Mesenchymal stem cell (in vitro differentiated cells and primary cell): ENCODE results near the gene KRT72.

Experiments used
- DNase-seq: peaks from one replicate; pipeline ENCODE4 v3.0.0-alpha.2; 2013
- H2AFZ ChIP-seq: one replicate; pipeline ENCODE4 v1.6.1; 2013; ENCODE audit warnings: low read depth, mild to moderate bottlenecking, control low read depth, inconsistent platforms, low read length, moderate library complexity
- H2AK5ac ChIP-seq: 2 replicates; pipeline ENCODE4 v1.6.1; 2013; ENCODE audit warnings: low read length, moderate library complexity, mild to moderate bottlenecking, inconsistent platforms; ENCODE audit not compliant: severe bottlenecking
- H2BK120ac ChIP-seq: one replicate; pipeline ENCODE4 v1.6.1; 2013; ENCODE audit warnings: low read depth, mild to moderate bottlenecking, inconsistent platforms, low read length, moderate library complexity
- H2BK12ac ChIP-seq, 2 experiments: one replicate each; pipeline ENCODE4 v1.6.1; 2013; ENCODE audit warnings: inconsistent platforms in 2 of 2, low read length in 2 of 2, mild to moderate bottlenecking in 2 of 2, moderate library complexity in 2 of 2, control low read depth in 1 of 2
- H2BK15ac ChIP-seq: one replicate; pipeline ENCODE4 v1.6.1; 2013; ENCODE audit warnings: mild to moderate bottlenecking, low read depth, inconsistent platforms; ENCODE audit not compliant: poor library complexity, severe bottlenecking
- H2BK5ac ChIP-seq: 2 replicates; pipeline ENCODE4 v1.6.1; 2013; ENCODE audit warnings: low read depth, mild to moderate bottlenecking, low read length, control low read depth, inconsistent platforms; ENCODE audit not compliant: poor library complexity, severe bottlenecking
- H3K14ac ChIP-seq, 2 experiments: one replicate each; pipeline ENCODE4 v1.6.1; 2013; ENCODE audit warnings: inconsistent platforms in 2 of 2, low read length in 2 of 2, control low read depth in 1 of 2, mild to moderate bottlenecking in 1 of 2, moderate library complexity in 1 of 2
- H3K18ac ChIP-seq, 2 experiments: one replicate each; pipeline ENCODE4 v1.6.1; 2013; ENCODE audit warnings: inconsistent platforms in 2 of 2, low read length in 2 of 2, control low read depth in 1 of 2, low read depth in 1 of 2, mild to moderate bottlenecking in 1 of 2
- H3K23ac ChIP-seq, 2 experiments: one replicate each; pipeline ENCODE4 v1.6.1; 2013; ENCODE audit warnings: inconsistent platforms in 2 of 2, low read length in 2 of 2, mild to moderate bottlenecking in 2 of 2, moderate library complexity in 2 of 2, control low read depth in 1 of 2
- H3K27ac ChIP-seq: 2 replicates; pipeline ENCODE4 v1.5.1; 2013; ENCODE audit warnings: mild to moderate bottlenecking, moderate library complexity, low read length, control low read depth, inconsistent platforms; ENCODE audit not compliant: poor library complexity, severe bottlenecking
- H3K27me3 ChIP-seq, 2 experiments: 2 replicates each; pipeline versions ENCODE4 v1.6.1 to v1.7.0; 2013; ENCODE audit warnings: low read length in 2 of 2, mild to moderate bottlenecking in 2 of 2, moderate library complexity in 2 of 2, control low read depth in 1 of 2, inconsistent platforms in 1 of 2; ENCODE audit not compliant: control insufficient read depth in 1 of 2, insufficient read depth in 1 of 2
- H3K36me3 ChIP-seq, 2 experiments: 2 replicates each; pipeline versions ENCODE4 v1.6.1 to v1.7.0; 2013; ENCODE audit warnings: low read length in 2 of 2, control low read depth in 1 of 2, inconsistent platforms in 1 of 2, low read depth in 1 of 2, mild to moderate bottlenecking in 1 of 2; ENCODE audit not compliant: insufficient read depth in 2 of 2, control insufficient read depth in 1 of 2
- H3K4ac ChIP-seq, 2 experiments: one replicate each; pipeline ENCODE4 v1.6.1; 2013; ENCODE audit warnings: inconsistent platforms in 2 of 2, low read length in 2 of 2, mild to moderate bottlenecking in 2 of 2, moderate library complexity in 2 of 2, control low read depth in 1 of 2, low read depth in 1 of 2
- H3K4me1 ChIP-seq: 2 replicates; pipeline ENCODE4 v1.6.1; 2013; ENCODE audit warnings: low read depth, low read length, control low read depth; ENCODE audit not compliant: control insufficient read depth, insufficient read depth
- H3K4me2 ChIP-seq: 2 replicates; pipeline ENCODE4 v1.6.1; 2013; ENCODE audit warnings: low read length, mild to moderate bottlenecking, inconsistent platforms; ENCODE audit not compliant: poor library complexity, severe bottlenecking
- H3K4me3 ChIP-seq, 2 experiments: 2 replicates each; pipeline versions ENCODE4 v1.5.1 to v1.7.0; 2013; ENCODE audit warnings: low read length in 2 of 2, mild to moderate bottlenecking in 2 of 2, control low read depth in 1 of 2, low read depth in 1 of 2; ENCODE audit not compliant: insufficient read depth in 1 of 2
- H3K79me1 ChIP-seq: replicated peaks from 2 replicates; pipeline ENCODE4 v1.6.1; 2013; ENCODE audit warnings: mild to moderate bottlenecking, control low read depth, low read length, inconsistent platforms; ENCODE audit not compliant: poor library complexity, severe bottlenecking
- H3K9ac ChIP-seq: 2 replicates; pipeline ENCODE4 v1.7.0; 2013; ENCODE audit warnings: mild to moderate bottlenecking, low read length, moderate library complexity
- H3K9me3 ChIP-seq: 2 replicates; pipeline ENCODE4 v1.7.0; 2013; ENCODE audit warnings: mild to moderate bottlenecking, low read length; ENCODE audit not compliant: control insufficient read depth
- H4K8ac ChIP-seq: one replicate; pipeline ENCODE4 v1.6.1; 2013; ENCODE audit warnings: inconsistent platforms, mild to moderate bottlenecking, low read length, moderate library complexity
- H4K91ac ChIP-seq: one replicate; pipeline ENCODE4 v1.6.1; 2013; ENCODE audit warnings: mild to moderate bottlenecking, low read length, inconsistent platforms
- WGBS: methylation state at CpG from one replicate; pipeline ENCODE4 v1.1.7; 2013; ENCODE audit warnings: mixed read lengths; 5-methylcytosine and 5-hydroxymethylcytosine counted together

The KRT72 gene

GRCh38 chr12:52630008-52630500 lies 28.8 kb upstream of the KRT72 start:
- Histone ChIP-seq H3K23ac (no peak overlapping the region), H3K27me3 (peaks cover 30 to 93% of the 10 kb centered on the region in 2 experiments), H3K27ac (no peak overlapping the region), H2BK120ac (no peak overlapping the region), H2BK5ac (no peak overlapping the region), H2BK12ac (no peak overlapping the region), H3K4me3 (no peak overlapping the region), H3K4ac (no peak overlapping the region), H2AK5ac (no peak overlapping the region), H2AFZ (no peak overlapping the region), H2BK15ac (no peak overlapping the region), H3K4me1 (no peaks in the 10 kb centered on the region), H3K4me2 (no peak overlapping the region), H4K8ac (no peak overlapping the region), H3K18ac (no peak overlapping the region), H4K91ac (no peak overlapping the region), H3K36me3 (no peaks in the 10 kb centered on the region), H3K9me3 (no peaks in the 10 kb centered on the region), H3K14ac (no peak overlapping the region), H3K79me1 (no peaks in the 10 kb centered on the region), H3K9ac (no peak overlapping the region)
- WGBS = 61% methylated on average over 6 of the region's 7 CpGs
- no peak for DNase-seq

DNA sequence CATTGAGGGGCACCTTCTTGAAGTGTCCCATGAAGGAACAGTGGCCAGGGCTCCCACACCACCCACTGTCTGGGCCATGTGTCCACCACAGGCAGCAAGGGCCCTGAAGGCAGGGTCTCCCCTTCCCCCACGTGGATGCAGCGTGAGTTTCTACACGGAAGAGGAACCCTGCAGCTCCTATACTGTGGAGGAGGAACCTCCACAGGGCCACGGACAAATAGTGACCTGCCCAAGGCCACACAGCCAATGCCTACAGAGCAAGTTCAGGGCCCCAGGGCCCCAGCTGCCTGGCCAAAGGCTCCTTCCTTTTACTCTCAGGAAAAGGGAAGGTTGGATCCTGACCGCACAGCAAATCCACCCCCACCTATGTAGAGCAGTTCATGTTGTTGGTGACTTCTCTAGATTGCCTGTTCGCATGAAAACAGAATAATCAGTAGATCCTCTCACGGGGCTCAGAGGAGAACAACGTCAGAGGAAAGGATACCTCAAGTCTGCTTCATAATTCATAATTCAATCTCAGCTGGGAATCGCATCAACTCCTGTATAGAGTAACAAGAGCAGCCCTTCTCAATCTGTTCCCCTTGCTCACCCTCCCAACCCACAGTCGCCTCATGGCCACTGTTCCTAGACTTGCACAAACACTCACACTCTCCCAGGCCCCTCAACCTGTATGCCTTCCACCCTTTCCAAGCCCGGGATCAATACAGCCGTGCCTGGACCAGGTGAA lies 28.2 kb upstream of the KRT72 start:
- H2AK5ac ChIP-seq = no peak overlapping the region
- H3K27me3 ChIP-seq = peaks cover 30 to 97% of the 10 kb centered on the region in 2 experiments
- H2BK15ac ChIP-seq = no peak overlapping the region
- H3K36me3 ChIP-seq = no peaks in the 10 kb centered on the region
- H4K8ac ChIP-seq = no peak overlapping the region
- H3K4me2 ChIP-seq = no peak overlapping the region
- 74% methylated on average over 12 of the region's 12 CpGs for WGBS
- no peaks in the 10 kb centered on the region for H3K4me1 ChIP-seq
- no peak overlapping the region for H4K91ac ChIP-seq
- H3K4me3 ChIP-seq = peak overlapping the region in 1 of 2 experiments; percentile 16
- no peak overlapping the region for H3K23ac ChIP-seq
- no peak overlapping the region for H2BK120ac ChIP-seq
- H2BK5ac ChIP-seq = no peak overlapping the region
- H3K9me3 ChIP-seq = no peaks in the 10 kb centered on the region
- DNase-seq = no peak
- H3K27ac ChIP-seq = no peak overlapping the region
- H3K18ac ChIP-seq = no peak overlapping the region
- no peak overlapping the region for H3K4ac ChIP-seq
- no peak overlapping the region for H2BK12ac ChIP-seq
- no peak overlapping the region for H3K9ac ChIP-seq
- H2AFZ ChIP-seq = no peak overlapping the region
- no peak overlapping the region for H3K14ac ChIP-seq
- H3K79me1 ChIP-seq = no peaks in the 10 kb centered on the region

DNA sequence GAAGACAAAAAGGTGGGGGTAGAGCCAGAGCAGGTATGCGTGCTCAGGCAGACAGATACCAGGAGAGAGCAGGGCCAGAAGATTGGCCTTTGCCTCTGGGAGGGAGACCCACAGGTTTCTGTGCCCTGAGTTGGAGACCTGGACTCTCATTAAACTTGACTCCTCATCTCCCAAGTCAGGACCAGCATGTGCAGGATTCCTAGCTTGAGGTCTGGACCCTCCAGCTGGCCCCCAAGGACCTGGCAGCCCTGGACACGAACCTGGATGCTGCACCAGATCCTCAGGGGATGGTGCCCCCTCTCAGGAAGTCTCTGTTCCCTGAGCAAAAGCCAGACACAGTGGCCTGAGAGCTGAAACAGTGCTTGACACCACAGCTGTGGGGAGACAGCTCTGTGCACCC lies 27.6 kb upstream of the KRT72 start:
- no peak for DNase-seq
- no peak overlapping the region for H2BK5ac ChIP-seq
- WGBS = 55% methylated on average over 2 of the region's 2 CpGs

DNA sequence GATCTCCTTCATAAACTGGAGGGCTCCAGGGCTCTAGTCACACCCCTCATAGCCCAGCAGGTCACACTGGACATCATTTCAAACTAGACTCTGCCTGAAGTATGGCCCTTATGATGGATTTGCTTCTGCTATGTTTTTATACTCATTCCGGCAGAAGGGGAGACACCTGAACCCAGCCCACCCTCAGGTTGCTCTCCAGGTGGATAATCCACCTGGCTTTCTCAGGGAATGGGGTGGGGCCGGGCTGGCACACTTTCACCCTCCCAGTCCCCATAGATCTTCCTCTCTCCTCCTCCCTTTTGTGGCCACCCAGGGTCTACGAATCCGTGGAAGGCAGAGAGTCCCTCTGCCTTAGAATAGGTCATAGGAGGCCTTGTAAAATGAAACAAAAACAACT lies 26.8 kb upstream of the KRT72 start:
- H3K4me2 ChIP-seq = no peak overlapping the region
- no peak overlapping the region for H3K14ac ChIP-seq
- H4K91ac ChIP-seq = no peak overlapping the region
- 79% methylated on average over 1 of the region's 4 CpGs for WGBS
- H3K4ac ChIP-seq = no peak overlapping the region
- no peak overlapping the region for H3K9ac ChIP-seq
- no peak overlapping the region for H2BK15ac ChIP-seq
- H4K8ac ChIP-seq = no peak overlapping the region
- no peaks in the 10 kb centered on the region for H3K36me3 ChIP-seq
- H3K27ac ChIP-seq = no peak overlapping the region
- no peaks in the 10 kb centered on the region for H3K79me1 ChIP-seq
- no peak overlapping the region for H2BK120ac ChIP-seq
- no peaks in the 10 kb centered on the region for H3K9me3 ChIP-seq
- H2AFZ ChIP-seq = no peak overlapping the region
- H3K23ac ChIP-seq = no peak overlapping the region
- no peak for DNase-seq
- no peaks in the 10 kb centered on the region for H3K4me1 ChIP-seq
- H2BK12ac ChIP-seq = no peak overlapping the region
- H2AK5ac ChIP-seq = no peak overlapping the region
- H2BK5ac ChIP-seq = no peak overlapping the region
- H3K18ac ChIP-seq = no peak overlapping the region
- H3K4me3 ChIP-seq = no peak overlapping the region
- H3K27me3 ChIP-seq = peaks cover 30 to 87% of the 10 kb centered on the region in 2 experiments

More for the DNA sequence above, 27.6 kb upstream of the KRT72 start:
- no peak overlapping the region for H4K91ac ChIP-seq
- no peak overlapping the region for H2AK5ac ChIP-seq
- H3K27ac ChIP-seq = no peak overlapping the region
- no peak overlapping the region for H3K23ac ChIP-seq
- no peaks in the 10 kb centered on the region for H3K9me3 ChIP-seq
- no peak overlapping the region for H4K8ac ChIP-seq
- no peak overlapping the region for H2BK120ac ChIP-seq
- H3K18ac ChIP-seq = no peak overlapping the region
- H2AFZ ChIP-seq = no peak overlapping the region
- H3K14ac ChIP-seq = no peak overlapping the region
- no peaks in the 10 kb centered on the region for H3K4me1 ChIP-seq
- peaks cover 30 to 94% of the 10 kb centered on the region in 2 experiments for H3K27me3 ChIP-seq
- H3K4me3 ChIP-seq = peak overlapping the region in 1 of 2 experiments; percentile 16
- H2BK12ac ChIP-seq = no peak overlapping the region
- H3K9ac ChIP-seq = no peak overlapping the region
- no peak overlapping the region for H3K4ac ChIP-seq
- H3K36me3 ChIP-seq = no peaks in the 10 kb centered on the region
- H3K4me2 ChIP-seq = no peak overlapping the region
- no peaks in the 10 kb centered on the region for H3K79me1 ChIP-seq
- H2BK15ac ChIP-seq = no peak overlapping the region
